Neuron (in vitro differentiated cells): ENCODE results near the gene SYNE1.
"Not testable (repeated sequence)": the region's sequence is repeated elsewhere in the genome, so short reads cannot be mapped to it uniquely, and the experiment has no call there.

Source experiments
- H2AFZ ChIP-seq: one replicate; pipeline ENCODE4 v1.6.1; 2013; ENCODE audit warnings: low read depth, mild to moderate bottlenecking, inconsistent platforms, low read length, moderate library complexity
- H3K27me3 ChIP-seq: one replicate; pipeline ENCODE4 v1.6.1; 2013; ENCODE audit warnings: low read length; ENCODE audit not compliant: insufficient read depth
- H3K36me3 ChIP-seq: one replicate; pipeline ENCODE4 v1.6.1; 2013; ENCODE audit warnings: low read length; ENCODE audit not compliant: insufficient read depth
- H3K4me1 ChIP-seq: one replicate; pipeline ENCODE4 v1.6.1; 2013; ENCODE audit warnings: low read length; ENCODE audit not compliant: insufficient read depth
- H3K4me3 ChIP-seq: 2 replicates; pipeline ENCODE4 v1.5.1; 2013; ENCODE audit warnings: mild to moderate bottlenecking, low read length, moderate library complexity
- H3K9me3 ChIP-seq: one replicate; pipeline ENCODE4 v1.6.1; 2013; ENCODE audit warnings: low read length

The SYNE1 gene

GRCh38 chr6:152351110-152351509, 286.1 kb downstream of the SYNE1 start:
- Histone ChIP-seq H2AFZ (no peak overlapping the region), H3K4me1 (no peaks in the 10 kb centered on the region), H3K36me3 (peaks cover 3% of the 10 kb centered on the region), H3K27me3 (no peaks in the 10 kb centered on the region), H3K9me3 (no peaks in the 10 kb centered on the region), H3K4me3 (no peak overlapping the region)

GRCh38 chr6:152348116-152348515, 289.0 kb downstream of the SYNE1 start:
- Histone ChIP-seq H3K4me1 (no peaks in the 10 kb centered on the region), H2AFZ (no peak overlapping the region), H3K27me3 (no peaks in the 10 kb centered on the region), H3K4me3 (no peak overlapping the region), H3K36me3 (peaks cover 3% of the 10 kb centered on the region), H3K9me3 (no peaks in the 10 kb centered on the region)

- no peak overlapping the region for H2AFZ ChIP-seq
- no peaks in the 10 kb centered on the region for H3K9me3 ChIP-seq
- H3K4me1 ChIP-seq = no peaks in the 10 kb centered on the region
- no peaks in the 10 kb centered on the region for H3K27me3 ChIP-seq
- no peaks in the 10 kb centered on the region for H3K36me3 ChIP-seq
- no peak overlapping the region for H3K4me3 ChIP-seq
These were observed 293.3 kb downstream of the SYNE1 start for GRCh38 chr6:152343735-152344360.

- H2AFZ ChIP-seq = no peak overlapping the region
- H3K36me3 ChIP-seq = no peaks in the 10 kb centered on the region
- H3K27me3 ChIP-seq = no peaks in the 10 kb centered on the region
- no peak overlapping the region for H3K4me3 ChIP-seq
- H3K9me3 ChIP-seq = no peaks in the 10 kb centered on the region
- no peaks in the 10 kb centered on the region for H3K4me1 ChIP-seq
These were observed 295.6 kb downstream of the SYNE1 start for GRCh38 chr6:152341596-152341995.

- Histone ChIP-seq H3K9me3 (no peaks in the 10 kb centered on the region), H3K4me1 (no peaks in the 10 kb centered on the region), H3K27me3 (no peaks in the 10 kb centered on the region), H3K4me3 (no peak overlapping the region), H3K36me3 (no peaks in the 10 kb centered on the region), H2AFZ (no peak overlapping the region)
These were observed 298.6 kb downstream of the SYNE1 start for GRCh38 chr6:152338335-152339125.

- H3K27me3 ChIP-seq = no peaks in the 10 kb centered on the region
- H3K9me3 ChIP-seq = no peaks in the 10 kb centered on the region
- H2AFZ ChIP-seq = no peak overlapping the region
- no peaks in the 10 kb centered on the region for H3K4me1 ChIP-seq
- no peak overlapping the region for H3K4me3 ChIP-seq
- no peaks in the 10 kb centered on the region for H3K36me3 ChIP-seq
These were observed 302.6 kb downstream of the SYNE1 start for GRCh38 chr6:152334555-152334954.

- Histone ChIP-seq H3K36me3 (no peaks in the 10 kb centered on the region), H3K27me3 (no peaks in the 10 kb centered on the region), H3K4me1 (no peaks in the 10 kb centered on the region), H3K9me3 (no peaks in the 10 kb centered on the region), H2AFZ (no peak overlapping the region), H3K4me3 (no peak overlapping the region)
These were observed 306.2 kb downstream of the SYNE1 start for GRCh38 chr6:152330961-152331360.

GRCh38 chr6:152329638-152330448, 307.3 kb downstream of the SYNE1 start:
- Histone ChIP-seq H3K9me3 (no peaks in the 10 kb centered on the region), H3K4me1 (no peaks in the 10 kb centered on the region), H2AFZ (no peak overlapping the region), H3K36me3 (no peaks in the 10 kb centered on the region), H3K4me3 (no peak overlapping the region), H3K27me3 (no peaks in the 10 kb centered on the region)

- not testable (repeated sequence) for H3K9me3 ChIP-seq, H3K4me1 ChIP-seq, H3K4me3 ChIP-seq, H2AFZ ChIP-seq, H3K27me3 ChIP-seq, H3K36me3 ChIP-seq
These were observed 309.0 kb downstream of the SYNE1 start for GRCh38 chr6:152328200-152328599.

- H3K36me3 ChIP-seq = no peaks in the 10 kb centered on the region
- H3K27me3 ChIP-seq = no peaks in the 10 kb centered on the region
These were observed 313.8 kb downstream of the SYNE1 start for GRCh38 chr6:152323376-152323775.

GRCh38 chr6:152318278-152318677, 318.9 kb downstream of the SYNE1 start:
- Histone ChIP-seq H3K27me3 (no peaks in the 10 kb centered on the region), H3K9me3 (peaks cover 5% of the 10 kb centered on the region), H3K4me1 (no peaks in the 10 kb centered on the region), H3K4me3 (no peak overlapping the region), H2AFZ (no peak overlapping the region), H3K36me3 (no peaks in the 10 kb centered on the region)

More at GRCh38 chr6:152323376-152323775, 313.8 kb downstream of the SYNE1 start:
- Histone ChIP-seq H3K9me3 (peaks cover 5% of the 10 kb centered on the region), H2AFZ (no peak overlapping the region), H3K4me3 (no peak overlapping the region), H3K4me1 (no peaks in the 10 kb centered on the region)

- no peaks in the 10 kb centered on the region for H3K9me3 ChIP-seq
- H3K27me3 ChIP-seq = no peaks in the 10 kb centered on the region
- H3K36me3 ChIP-seq = no peaks in the 10 kb centered on the region
- H3K4me1 ChIP-seq = no peaks in the 10 kb centered on the region
- no peak overlapping the region for H2AFZ ChIP-seq
- H3K4me3 ChIP-seq = no peak overlapping the region
These were observed 321.1 kb downstream of the SYNE1 start for GRCh38 chr6:152316024-152316423.

GRCh38 chr6:152314483-152314832, 322.7 kb downstream of the SYNE1 start:
- Histone ChIP-seq H3K9me3 (no peaks in the 10 kb centered on the region), H3K36me3 (no peaks in the 10 kb centered on the region), H2AFZ (no peak overlapping the region), H3K4me3 (no peak overlapping the region), H3K4me1 (no peaks in the 10 kb centered on the region), H3K27me3 (no peaks in the 10 kb centered on the region)
